IPS DF 4.7 (cell line): ENCODE measurements around the gene INS.
"Not testable (repeated sequence)": the region's sequence is repeated elsewhere in the genome, so short reads cannot be mapped to it uniquely, and the experiment has no call there.

Source experiments
- DNase-seq: peaks from one replicate; pipeline ENCODE4 v3.0.0-alpha.2; 2013; ENCODE audit warnings: low spot score; ENCODE audit errors: extremely low read depth

The INS gene

DNA sequence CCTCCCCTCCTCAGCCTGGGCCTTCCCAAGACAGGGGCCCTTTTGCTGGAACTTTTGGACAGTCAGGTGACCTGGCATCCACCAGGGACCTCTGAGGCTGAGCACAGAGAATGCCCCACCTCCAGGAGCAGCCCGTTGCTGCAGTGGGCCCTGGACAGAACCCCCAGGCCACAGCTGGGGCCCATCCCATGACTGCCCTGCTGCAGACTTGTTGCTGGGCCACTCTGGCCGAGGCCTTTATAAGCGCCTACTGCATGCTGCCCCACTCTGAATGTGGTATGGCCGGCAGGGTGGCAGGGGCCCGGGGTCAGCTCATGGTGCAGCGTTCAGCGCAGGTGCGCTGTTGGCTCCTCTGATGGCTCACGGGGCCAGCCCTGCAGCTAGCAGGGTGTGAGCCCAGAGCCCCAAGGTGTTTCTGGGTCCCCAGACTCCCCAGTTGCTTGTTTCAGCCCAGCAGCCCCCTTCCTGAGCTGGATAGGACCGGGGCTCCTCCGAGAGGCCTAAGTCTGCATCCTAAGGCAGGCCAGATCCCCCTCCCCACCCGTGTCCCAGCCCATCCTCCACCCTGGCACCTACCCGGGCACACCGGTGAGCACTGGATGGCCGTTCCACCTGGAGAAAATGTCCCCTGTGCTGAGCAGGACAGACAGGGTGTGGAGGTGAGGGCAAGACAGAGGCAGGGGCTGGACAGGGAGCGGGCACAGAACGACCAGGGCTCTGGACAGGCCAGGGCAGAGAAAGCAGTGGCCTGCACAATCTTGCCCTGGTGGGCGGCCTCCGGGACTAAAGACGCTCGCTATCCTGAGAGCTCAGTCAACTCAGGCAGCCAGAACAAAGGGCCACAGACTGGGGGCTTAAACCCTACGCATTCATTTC is 38.7 kb upstream of the INS start:
- no peak for DNase-seq

DNA sequence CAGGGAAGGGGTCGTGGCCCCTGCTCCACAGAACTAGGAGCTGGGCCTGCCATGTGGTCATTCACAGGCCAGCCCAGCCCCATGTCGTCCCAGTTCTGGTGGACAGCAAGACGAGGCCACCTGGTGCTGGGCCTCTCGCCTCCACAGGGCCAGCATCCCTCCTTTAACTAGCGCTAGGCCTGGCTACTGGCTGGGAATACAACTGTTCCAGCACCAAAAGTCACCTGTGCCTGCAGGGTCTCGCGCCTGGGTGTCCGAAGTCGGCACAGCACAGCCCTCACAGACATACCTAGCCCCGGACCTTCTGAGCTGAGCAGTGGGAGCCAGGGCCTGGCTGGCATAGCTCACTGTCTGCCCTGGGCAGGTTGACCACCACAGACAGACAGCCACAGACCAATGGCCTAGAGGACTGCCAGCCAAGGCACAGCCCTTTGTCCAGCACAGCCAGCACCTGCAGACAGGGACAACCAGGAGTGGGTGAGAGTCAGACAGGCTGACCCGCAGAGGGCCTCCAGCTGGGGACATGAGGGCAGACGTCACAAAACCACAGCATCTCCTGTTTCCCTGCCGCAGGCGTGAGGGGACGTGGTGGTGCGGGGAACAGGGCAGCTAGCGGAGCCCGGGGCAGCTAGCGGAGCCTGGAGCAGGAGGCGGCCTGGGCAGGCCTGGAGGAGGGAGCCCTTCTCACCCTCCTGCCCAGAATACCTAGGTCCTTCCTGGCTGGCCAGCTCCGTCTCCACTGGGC is 37.8 kb upstream of the INS start:
- DNase-seq = no peak

DNA sequence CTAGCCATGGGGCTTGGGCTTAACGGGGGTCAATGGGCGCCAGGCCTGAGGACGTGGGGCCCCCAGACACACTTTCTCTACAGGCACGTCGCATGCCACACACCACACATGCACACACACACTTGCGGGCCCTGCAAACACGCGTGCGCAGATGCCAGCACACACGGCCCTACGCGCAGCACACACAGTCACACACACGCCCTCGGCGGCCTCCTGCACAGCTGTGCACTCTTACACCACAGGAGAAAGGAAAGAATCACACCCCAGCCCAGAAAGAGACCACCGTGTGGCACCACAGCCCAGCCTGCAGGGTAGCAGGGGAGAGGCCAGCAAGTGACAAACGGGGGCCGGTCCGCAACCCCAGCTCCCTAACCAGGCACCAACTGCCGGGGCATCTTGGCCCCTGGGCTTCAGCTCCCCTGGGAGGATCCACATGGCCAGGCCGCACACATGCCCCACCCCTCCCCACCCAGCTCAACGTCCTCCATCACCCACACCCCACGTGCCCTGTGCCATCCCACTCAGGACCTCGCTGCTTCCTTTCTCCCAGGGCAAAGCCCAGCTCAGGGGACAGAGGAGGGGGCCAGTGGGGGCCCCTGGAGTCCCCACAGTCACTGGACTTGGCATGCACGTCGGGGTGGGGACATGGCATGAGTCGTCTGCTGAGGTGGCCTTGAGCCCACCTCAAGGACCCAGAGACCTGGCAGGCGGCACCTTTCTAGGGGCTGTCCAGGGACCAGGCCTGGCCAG is 36.9 kb upstream of the INS start:
- DNase-seq = no peak

DNA sequence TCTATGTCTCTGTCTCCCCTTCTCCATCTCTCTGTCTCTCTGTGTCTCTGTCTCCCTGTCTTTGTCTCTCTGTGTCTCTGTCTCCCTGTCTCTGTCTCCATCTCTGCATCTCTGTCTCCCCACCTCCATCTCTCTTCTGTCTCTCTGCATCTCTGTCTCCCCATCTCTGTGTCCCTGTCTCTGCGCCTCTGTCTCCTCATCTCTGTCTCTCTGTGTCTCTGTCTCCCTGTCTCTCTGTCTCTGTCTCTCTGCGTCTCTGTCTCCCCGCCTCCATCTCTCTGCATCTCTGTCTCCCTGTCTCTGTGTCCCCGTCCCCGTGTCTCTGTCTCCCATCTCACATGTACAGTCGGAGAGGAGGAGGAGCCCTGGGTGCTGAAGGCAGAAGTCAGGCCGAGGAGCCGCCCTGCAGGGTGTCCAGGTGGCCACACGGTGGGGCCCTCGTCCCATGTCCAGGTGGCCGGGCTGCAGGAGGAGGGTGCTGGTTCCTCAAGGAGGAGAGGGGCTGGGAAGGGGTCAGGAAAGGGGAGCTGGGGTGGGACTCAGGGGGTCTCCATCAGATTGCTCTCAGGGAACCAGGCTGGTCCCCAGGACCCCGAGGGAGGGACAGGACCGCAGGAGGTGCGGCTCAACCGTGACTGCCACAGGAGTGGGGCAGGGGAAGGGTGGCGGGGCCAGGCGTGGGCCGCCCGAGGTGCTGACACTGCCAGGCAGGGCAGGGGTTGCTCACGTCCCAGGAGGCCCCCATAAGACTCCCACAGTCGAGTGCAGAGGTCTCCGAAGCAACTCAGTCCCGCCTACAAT is 36.2 kb upstream of the INS start:
- no peak for DNase-seq

DNA sequence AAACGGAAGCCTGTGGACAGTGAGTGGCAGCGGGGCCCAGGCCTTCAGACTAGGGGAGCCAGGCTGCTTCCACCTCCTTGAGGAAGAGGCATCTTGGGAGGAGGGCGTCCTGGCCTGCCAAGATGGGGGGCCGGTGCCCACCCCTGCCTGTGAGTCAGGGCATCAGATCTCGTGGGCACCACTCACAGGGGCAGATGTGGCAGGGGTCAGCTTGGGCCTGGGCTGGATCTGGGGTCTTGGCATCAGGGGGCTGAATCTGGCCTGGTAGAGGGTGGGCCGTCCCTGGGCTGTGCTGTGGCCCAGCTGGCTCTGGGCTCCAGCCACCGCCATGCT is 34.7 kb upstream of the INS start:
- DNase-seq = no peak

DNA sequence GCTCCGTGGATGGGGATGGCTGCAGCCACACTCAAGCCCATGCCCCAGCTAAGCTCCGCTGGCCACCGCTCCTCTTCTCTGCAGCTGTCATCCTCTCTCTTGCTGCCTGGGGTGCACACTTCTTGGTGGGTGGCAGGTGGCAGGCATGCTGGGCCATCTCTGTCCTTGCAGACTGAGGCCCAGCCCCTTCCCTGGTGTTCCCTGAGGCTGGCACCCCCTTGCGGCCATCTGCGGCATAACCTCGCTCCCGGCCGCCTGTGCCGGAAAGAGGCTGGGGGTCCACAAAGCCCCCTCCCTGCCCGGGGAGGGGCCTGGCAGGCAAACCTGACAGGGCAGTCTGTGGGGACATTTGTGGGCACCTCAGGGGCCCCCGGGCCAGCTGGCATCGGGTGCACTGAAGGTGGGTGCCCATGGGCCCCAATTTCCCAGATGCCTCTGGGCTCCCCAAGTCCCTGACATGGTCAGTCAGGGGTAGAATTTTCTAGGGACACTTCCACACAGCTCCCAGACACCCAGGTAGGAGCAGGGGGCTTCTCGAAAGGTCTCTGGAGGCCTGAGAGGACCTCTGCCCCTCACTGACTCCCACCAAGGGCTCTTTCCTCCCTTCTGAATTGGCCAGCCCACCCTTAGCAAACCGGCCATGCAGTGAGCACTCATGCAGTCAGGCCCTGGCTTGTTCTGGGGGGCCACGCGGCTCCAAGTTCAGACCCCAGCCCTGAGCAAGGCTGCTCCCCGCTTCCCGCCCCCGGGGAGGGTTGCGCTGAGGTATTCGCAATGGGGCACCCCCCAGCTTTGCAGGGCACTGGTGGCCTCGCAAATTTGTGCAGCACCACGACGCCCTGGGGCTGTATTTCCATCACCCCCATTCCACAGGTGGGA is 34.1 kb upstream of the INS start:
- no peak for DNase-seq

DNA sequence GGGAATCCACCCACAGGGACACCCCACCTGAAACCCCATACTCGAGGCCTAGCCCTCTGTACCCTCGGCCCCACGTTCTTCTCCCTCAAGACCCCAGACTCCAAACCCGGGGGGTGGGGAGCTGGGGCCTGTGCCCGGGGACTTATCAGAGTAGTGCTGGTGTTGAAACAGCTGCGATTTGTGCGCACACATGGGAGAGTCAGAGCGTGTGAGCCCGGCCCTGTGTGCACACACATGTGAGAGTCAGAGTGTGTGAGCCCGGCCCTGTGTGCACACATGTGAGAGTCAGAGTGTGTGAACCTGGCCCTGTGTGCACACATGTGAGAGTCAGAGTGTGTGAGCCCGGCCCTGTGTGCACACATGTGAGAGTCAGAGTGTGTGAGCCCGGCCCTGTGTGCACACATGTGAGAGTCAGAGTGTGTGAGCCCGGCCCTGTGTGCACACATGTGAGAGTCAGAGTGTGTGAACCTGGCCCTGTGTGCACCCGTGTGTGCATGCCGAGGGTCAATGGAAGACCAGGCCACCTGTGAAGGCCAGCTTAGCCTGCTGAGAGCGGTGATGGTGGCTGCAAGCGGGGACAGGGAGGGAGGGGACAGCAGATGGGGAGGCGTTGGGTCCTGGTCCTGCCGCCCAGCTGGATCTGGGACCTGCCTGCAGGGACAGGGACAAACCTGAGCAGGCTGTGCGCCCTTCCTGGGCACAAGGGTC is 33.0 kb upstream of the INS start:
- DNase-seq = not testable (repeated sequence)

DNA sequence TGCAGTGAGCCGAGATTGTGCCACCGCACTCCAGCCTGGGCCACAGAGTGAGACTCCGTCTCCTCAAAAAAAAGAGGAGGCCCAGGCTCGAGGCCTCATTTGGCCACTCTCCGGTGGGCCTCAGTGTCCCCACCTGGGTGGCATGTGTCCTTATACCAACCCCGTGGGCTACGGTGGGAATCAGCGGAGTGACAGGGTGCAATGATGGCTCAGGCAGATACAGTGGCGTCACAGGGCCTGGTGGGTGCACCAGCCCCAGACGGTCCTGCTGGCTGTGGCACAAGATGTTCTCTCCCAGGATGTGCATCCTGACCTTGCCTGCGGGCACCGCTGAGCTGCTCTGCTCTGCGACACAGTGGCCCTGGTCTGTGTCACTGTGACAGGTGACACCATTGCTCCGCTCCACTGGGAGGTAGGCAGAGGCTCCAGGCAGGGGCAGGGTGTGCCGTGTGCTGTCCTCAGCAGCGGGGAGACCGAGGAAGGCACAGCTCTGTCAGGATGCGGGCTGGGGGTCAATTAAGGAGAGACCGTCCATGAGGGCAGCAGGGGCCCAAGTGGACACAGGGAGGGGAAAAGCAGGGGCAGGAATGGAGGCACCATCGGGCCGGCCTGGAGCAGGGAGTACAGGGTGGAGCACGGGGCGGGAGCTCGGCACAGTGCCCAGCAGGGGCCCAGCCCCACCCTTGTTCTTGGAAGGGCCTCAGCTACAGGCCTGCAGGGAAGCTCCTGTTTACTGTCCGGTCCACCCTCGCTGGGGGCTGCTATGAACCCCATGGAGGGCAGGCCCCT is 32.3 kb upstream of the INS start:
- DNase-seq = no peak

DNA sequence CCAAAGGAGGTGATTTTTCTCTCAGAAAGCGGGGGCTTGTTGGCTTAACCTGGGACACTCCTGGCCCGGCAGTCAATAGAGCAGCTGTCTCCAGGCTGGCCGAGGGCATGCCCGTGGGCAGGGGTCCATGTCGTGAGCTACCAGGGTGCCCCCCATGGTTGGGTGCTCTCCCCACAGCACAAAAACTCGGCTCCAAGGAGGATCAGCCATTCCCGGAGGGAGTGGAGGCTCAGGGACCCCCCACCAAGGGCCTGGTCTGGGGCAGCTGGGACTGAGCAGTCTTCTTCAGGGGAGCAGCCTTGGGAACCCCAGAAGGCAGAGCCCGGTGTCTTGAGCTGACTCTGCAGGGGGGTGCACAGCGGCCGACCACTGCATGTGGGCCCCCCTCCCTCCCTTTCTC is 31.4 kb upstream of the INS start:
- no peak for DNase-seq

DNA sequence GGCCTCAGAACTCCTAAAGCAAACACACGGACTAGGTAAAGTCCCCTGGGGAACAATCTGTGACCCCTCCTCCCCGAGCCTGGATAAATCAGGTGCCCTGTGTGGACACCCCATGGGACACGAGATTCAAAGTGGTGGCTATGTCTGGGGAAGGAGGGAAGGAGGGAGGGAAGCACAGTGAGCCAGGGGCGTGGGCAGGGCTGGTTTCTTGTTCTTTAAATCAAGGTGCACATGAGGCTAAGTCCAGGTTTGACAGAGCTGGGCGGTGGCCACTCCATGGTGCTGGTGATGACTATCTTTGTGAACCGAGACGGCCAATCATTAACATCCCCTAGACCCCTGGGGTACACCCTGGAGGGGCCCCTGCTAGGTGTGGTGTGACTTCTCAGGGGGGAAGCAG is 30.9 kb upstream of the INS start:
- DNase-seq = no peak

DNA sequence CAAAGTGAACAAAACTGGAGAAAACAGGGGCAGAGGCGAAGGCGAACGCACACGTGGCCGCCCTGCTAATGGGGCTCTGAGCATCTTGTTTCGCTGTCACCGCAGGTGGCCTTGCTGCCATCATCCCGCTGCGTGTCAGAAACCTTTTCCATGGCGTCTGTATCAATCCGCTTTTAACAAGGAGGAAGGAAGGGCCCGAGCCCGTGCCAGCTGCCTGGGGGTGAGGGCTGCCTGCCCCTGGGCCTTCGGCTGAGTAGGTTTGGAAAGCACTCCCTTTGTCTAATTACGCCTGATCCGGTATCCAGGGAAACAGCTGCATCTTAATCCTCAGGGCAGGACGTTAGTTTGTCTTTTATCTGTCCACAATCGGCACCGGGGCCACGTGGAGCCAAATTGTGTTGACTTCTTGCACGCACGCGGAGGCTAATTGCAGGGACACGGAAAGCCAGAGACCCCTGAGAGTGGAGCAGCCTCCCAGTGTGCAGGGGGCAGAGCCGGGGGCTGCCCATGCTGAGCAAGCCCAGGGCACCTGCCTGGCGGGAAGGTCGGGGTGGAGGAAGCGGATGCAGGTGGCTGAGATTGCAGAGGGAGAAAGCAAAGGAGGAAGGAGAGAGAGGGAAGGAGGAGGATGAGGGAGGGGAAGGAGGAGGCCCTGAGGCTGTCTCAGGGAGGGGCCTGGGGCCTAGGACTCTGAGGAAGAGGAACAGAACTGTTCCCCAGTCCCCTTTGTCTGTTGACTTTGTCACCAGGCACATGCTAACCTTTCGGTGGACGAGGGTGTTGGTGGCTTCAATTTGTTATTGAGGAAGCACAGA is 29.9 kb upstream of the INS start:
- no peak for DNase-seq

DNA sequence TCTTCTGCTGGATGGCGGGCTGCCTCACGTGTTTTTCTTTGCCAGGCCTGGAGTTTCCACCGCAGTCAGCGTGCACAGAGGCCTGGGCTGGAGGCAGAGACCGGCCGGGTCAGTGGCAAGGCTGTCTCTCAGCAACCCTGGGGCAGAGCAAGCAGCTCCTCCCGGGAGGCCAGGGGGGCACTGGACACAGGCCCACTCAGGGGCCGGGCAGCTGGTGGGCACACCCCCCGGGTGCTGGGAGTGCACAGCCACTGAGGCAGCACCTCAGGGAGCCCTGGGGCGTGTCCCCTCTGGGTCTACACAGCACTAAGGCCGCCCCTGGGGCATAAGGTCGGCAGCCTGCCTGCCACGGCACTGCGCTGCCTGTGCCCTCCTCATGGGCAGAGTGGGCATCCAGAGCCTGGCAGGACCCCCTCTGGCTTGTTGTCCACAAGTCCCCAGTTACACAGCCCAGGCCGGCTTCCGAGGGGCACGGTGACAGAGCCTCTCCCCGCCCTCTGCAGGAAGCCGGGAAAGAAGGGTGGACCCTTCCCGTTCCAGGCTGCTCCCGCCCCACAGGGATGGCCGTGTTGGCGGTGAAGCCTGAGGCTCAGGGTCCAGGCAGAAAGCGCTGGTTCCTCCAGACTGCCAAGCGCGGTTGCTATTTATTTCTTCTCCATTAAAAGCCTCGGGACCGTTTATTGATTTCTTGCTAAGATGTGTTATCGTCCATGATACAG is 29.1 kb upstream of the INS start:
- DNase-seq = no peak

DNA sequence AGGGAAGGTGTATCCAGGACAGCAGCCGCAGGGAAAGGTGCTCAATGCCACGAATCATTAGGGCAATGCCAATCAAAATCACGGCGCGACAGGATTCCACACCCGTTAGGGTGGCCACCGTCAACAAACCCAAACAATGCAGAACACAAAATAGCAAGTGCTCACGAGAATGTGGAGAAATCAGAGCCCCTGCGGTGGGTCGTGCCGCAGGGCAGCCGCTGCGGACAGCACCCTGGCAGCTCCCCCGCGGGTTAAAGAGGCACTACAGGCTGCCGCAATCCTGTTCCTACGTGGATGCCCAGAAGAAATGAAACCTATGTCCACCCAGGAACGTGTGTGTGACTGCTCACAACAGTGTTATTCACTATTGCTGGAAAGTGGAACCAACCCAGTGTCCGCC is 27.7 kb upstream of the INS start:
- no peak for DNase-seq

DNA sequence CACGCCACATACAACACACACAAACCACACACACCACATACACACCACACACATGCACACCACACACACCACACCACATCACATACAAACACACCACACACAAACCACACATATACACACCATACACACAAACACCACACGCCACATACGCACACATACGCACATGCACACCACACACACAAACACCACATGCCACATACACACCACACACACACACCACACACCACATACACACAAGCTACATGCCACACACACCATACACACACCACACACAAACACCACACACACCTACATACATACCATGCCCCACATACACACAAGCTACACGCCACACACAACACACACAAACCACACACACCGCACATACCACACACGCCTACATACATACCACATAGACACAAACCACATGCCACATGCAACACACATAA is 26.3 kb upstream of the INS start:
- DNase-seq = no peak

DNA sequence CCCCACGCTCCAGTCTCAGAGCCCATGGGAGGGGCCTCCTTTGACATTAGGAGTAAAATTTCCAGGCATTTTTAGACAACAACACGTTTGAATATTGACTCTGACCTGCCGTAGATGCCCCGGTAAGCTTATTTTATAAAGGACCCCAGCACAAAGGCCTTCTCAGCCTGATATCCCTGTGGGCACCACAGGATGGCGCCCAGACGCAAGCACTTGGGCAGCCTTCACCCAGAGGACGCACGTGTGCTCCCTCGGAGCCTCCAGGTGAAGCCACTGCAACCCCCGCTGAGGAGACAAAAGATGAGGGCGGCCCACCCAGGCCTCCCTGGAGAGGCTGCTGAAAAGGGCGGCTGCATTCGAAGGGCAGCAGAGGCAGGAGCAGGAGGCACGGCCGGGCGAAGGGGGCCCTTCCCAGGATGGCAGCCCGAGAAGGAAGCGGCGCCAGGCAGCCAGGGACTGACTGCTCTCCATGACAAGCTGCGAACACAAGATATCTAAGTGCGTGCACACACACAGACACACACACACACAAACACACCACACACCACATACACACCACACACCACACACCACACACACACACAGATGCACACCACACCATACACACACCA is 25.8 kb upstream of the INS start:
- no peak for DNase-seq

DNA sequence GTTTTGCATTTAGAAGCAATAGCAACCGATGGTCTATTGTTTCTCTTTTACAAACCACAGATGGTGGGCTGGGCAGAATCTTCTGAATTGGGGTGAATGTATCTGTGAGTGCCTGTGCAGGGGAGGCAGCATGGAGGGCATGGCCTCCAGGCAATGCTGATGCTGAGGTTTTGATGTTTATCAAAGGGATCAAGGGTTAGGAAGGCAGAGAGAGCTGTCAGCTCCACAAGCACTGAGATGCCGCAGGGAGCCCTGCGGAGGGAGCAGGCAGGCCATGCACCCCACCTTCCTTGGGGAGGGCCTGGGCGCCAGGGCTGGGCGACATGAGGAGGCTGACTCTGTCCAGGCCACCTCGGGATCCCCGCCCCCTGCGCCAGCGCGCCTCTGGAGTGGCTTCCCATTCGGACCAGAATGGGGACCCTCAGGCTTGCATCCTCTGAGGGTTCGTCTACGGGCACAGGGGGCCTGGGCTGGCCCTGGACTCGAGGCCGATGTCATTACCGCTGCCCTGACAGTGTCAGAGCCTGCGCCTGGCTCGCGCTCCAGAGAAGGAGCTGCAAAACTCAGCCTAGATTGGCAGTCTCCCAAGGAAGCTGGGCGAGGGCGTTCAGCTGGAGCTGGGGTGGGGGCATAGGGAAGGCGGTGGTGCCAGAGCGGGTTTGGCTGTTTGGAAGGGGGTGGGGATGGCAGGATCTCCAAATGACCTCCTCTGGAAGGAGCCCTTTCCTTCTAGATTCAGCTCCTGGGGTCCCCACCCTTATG is 24.5 kb upstream of the INS start:
- no peak for DNase-seq
